Omental fat pad (tissue), 4 donors: ENCODE data around the gene THSD8. TPM values are rescaled to one million over a fixed set of nuclear protein-coding genes. Genes with fewer than 3 reads are reported as not detected.

Source experiments
- ATAC-seq: fragments of 150-250 bp; one replicate; pipeline ENCODE4 v1.9.1; 2016; ENCODE audit warnings: mild to moderate bottlenecking, moderate library complexity; ENCODE audit not compliant: low FRiP score
- DNase-seq: peaks from one replicate; pipeline ENCODE4 v3.0.0-alpha.2; 2019; ENCODE audit warnings: low spot score
- CTCF ChIP-seq, 3 donors: fragments of 450-650 bp; IDR thresholded peaks; one replicate each; pipeline ENCODE4 v1.5.1; 2016 to 2017; ENCODE audit warnings: antibody characterized with exemption in 3 of 3, mild to moderate bottlenecking in 3 of 3, moderate library complexity in 2 of 3
- total RNA-seq, 4 donors: library from RNA; depleted of rRNA; stranded (reverse); fragments of >200 nt; gene quantifications; one replicate each; pipeline ENCODE4 v1.1.0, GENCODE V29; 2016

Gene THSD8
- total RNA-seq, 4 donors from 2014 or later, result not detected

DNA sequence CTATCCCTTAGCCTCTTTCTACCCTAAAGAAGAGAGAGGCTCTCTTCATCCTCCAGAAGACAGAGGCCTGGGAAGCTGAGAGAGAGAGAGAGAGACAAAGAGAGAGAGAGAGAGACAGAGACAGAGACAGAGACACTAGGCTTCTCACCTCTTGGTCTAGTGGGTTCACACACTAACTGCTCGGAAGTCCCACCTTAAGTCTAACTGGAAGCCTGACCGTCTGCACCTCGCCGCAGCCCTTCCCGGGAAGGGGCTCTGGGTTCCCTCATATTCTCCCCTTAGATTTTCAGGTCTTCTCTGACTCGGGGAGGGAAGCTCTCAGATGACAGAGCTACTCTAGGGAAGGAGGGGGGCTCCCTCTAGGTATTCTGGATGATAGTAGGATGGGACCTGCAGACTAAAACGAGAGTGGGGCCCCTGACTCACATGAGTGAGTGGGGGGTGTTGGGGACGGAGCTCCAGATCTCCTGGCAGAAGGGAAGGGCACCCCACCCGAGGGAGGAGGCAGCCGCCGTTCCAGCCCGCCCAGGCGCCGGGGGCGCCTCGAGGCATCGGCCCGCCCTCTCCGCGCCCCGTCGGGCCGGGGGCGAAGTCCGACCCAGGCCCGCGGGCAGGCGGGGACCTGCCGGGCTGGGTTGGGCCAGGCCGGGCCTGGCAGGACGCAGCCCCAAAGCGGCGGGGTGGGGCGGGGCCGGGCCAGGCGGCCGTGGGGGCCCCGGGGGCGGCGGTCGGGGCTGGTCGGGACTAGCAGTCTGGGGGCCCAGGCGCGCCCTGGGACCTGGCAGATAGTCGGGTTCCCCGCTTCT, 12.6 kb upstream of the THSD8 start:
- DNase-seq, result no peak
- no peak for TF ChIP-seq CTCF (IDR thresholded peaks at IDR 0.05)
- no peak for ATAC-seq

DNA sequence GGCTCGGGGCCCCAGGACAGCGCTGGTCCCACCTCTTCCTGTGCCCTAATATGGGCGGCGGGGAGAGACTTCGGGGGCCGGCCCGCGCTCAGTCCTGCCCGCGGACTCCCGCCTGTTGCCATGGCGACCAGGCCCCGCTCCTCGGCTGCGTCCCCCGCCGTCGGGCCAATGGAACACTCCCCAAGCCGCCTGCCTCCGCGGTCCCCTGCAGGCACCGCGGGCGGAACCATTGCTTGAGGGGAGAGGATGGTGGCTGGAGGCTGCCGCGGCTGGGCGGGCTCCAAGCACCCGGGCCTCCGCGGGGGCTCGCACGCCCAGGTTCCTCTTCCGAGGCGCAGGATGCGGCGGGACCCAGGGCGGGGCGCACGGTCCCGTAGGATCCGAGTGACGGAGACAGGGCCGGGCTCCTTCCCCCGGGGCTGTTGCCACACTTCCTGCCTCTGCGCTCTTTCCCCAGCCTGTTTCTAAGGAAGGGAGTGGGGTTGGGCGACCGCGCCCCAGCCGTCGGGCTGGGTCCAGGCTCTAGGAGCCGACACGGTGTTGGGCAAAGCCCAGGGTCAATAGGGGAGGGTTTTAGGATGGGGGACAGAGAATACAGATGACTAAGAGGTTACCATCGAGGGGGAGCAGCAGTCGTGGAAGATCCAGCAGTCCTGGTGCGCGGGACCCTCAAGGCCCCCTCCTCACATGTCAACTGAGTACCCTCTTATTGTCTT, 11.8 kb upstream of the THSD8 start:
- DNase-seq (peak; percentile 84), ATAC-seq (peak; percentile 50)
- no peak for TF ChIP-seq CTCF (IDR thresholded peaks at IDR 0.05)

DNA sequence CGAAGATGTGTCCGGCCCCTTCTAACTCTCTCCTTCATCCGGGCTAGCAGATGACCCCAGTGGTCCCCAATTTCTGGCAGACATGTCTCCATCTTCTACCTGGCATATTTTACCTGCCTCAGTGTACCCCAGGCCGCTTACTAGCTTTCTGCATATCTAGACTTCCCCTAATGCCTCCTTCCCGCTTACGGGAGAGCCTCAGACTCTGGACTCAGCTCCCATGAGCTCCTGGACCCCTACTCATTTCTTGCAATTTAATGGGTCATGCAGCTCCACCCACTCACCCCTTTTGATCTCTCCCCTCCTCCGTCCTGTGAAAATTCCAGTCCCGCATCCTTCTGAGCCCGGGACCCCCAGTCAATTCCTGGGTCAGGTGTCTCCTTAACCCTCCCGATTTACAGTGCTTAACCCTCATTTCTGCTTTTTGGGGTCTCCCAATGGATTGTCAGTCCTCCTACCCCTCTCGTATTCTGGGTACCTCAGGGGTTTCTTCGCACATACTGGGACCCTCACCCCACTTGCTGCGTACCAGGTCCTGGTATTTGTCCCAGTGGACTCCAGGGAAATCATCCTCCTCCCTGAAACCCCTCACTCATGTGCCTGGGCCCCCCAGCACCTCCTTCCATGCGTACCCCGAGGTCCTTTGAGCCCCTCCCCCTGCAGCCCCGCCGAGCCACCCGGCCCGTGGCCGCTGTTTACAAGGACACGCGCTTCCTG, 11.1 kb upstream of the THSD8 start:
- DNase-seq (no peak), ATAC-seq (no peak)
- TF ChIP-seq CTCF (IDR thresholded peaks at IDR 0.05), result no peak

DNA sequence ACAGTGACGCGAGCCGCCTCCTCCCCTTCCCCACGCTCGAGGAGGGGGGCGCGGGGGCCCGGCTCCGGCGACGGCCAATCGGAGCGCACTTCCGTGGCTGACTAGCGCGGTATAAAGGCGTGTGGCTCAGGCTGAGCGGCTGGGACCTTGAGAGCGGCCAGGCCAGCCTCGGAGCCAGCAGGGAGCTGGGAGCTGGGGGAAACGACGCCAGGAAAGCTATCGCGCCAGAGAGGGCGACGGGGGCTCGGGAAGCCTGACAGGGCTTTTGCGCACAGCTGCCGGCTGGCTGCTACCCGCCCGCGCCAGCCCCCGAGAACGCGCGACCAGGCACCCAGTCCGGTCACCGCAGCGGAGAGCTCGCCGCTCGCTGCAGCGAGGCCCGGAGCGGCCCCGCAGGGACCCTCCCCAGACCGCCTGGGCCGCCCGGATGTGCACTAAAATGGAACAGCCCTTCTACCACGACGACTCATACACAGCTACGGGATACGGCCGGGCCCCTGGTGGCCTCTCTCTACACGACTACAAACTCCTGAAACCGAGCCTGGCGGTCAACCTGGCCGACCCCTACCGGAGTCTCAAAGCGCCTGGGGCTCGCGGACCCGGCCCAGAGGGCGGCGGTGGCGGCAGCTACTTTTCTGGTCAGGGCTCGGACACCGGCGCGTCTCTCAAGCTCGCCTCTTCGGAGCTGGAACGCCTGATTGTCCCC, 10.4 kb upstream of the THSD8 start, which contains the start of gene JUNB:
Gene JUNB (plus strand): TSS at position 142 of the 706 bp plus-strand sequence. CDS start 286 bp downstream, at position 428.
- DNase-seq (peak; percentile 86), ATAC-seq (peak; percentile 33)
- TF ChIP-seq CTCF (IDR thresholded peaks at IDR 0.05), result no peak

- ATAC-seq (no peak), DNase-seq (no peak)
- no peak for TF ChIP-seq CTCF (IDR thresholded peaks at IDR 0.05)
These were observed 9.6 kb upstream of the THSD8 start for GRCh38 chr19:12792051-12792852.

DNA sequence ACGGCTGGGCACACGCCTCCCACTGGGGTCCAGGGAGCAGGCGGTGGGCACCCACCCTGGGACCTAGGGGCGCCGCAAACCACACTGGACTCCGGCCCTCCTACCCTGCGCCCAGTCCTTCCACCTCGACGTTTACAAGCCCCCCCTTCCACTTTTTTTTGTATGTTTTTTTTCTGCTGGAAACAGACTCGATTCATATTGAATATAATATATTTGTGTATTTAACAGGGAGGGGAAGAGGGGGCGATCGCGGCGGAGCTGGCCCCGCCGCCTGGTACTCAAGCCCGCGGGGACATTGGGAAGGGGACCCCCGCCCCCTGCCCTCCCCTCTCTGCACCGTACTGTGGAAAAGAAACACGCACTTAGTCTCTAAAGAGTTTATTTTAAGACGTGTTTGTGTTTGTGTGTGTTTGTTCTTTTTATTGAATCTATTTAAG, 9.0 kb upstream of the THSD8 start:
- TF ChIP-seq CTCF (IDR thresholded peaks at IDR 0.05), result no peak
- DNase-seq (no peak), ATAC-seq (no peak)
